Activated CD8-positive, alpha-beta T cell treated with anti-CD3 and anti-CD28 coated beads, Interleukin-2, amount 10 ng/mL, durations not matched to agents 7 days and 5 days (primary cell): ENCODE measurements around the gene NAPSA. TPM values are rescaled to one million over a fixed set of nuclear protein-coding genes. Genes with fewer than 3 reads are reported as not detected.
A peak's percentile ranks its signal among the peaks of the same experiment; 100 is the strongest.

Experiments
- ATAC-seq: fragments of 150-1000 bp; cut with Tn5 transposase; one replicate; pipeline ENCODE4 v1.10.0; 2021; ENCODE audit warnings: moderate library complexity
- CTCF ChIA-PET: fragments of 350-600 bp; sonication (Branson Sonifier 250); formaldehyde crosslinking; loops from one replicate; lab custom pipeline; 2021; ENCODE audit warnings: antibody characterized with exemption; lab: Charles Lee
- POLR2A ChIA-PET: fragments of 350-600 bp; sonication (Branson Sonifier 250); formaldehyde crosslinking; loops from one replicate; lab custom pipeline; 2021; ENCODE audit warnings: antibody characterized with exemption; lab: Charles Lee
- DNase-seq: peaks from one replicate; pipeline ENCODE4 v3.0.0-alpha.2; 2020
- H3K27ac Mint-ChIP-seq: one replicate; pipeline ENCODE4 v1.8.0; 2021; ENCODE audit warnings: mild to moderate bottlenecking, mixed read lengths
- H3K27me3 Mint-ChIP-seq: one replicate; pipeline ENCODE4 v1.8.0; 2021; ENCODE audit warnings: low read depth, mixed read lengths
- H3K36me3 Mint-ChIP-seq: one replicate; pipeline ENCODE4 v1.8.0; 2021; ENCODE audit warnings: low read depth, mixed read lengths
- H3K4me1 Mint-ChIP-seq: one replicate; pipeline ENCODE4 v1.8.0; 2021; ENCODE audit warnings: low read depth, mixed read lengths
- H3K4me3 Mint-ChIP-seq: one replicate; pipeline ENCODE4 v1.8.0; 2021; ENCODE audit warnings: mild to moderate bottlenecking, mixed read lengths
- H3K9me3 Mint-ChIP-seq: one replicate; pipeline ENCODE4 v1.8.0; 2022; ENCODE audit warnings: mixed read lengths; ENCODE audit not compliant: insufficient read depth
- total RNA-seq, 2 experiments: library from RNA; stranded (reverse); gene quantifications; one replicate each; pipeline ENCODE4 v1.2.3, GENCODE V29; 2021

The NAPSA gene
- total RNA-seq, 2 experiments from 2014 or later: 0.73 to 1.2 TPM

GRCh38 chr19:50371914-50372475 lies 6.6 kb upstream of the NAPSA start:
- no peaks in the 10 kb centered on the region for H3K27me3 Mint-ChIP-seq
- no peak for ATAC-seq
- DNase-seq: no peak
- H3K4me1 Mint-ChIP-seq: peaks cover 31% of the 10 kb centered on the region
- H3K9me3 Mint-ChIP-seq: no peaks in the 10 kb centered on the region
- H3K36me3 Mint-ChIP-seq: peaks cover 3% of the 10 kb centered on the region
- H3K4me3 Mint-ChIP-seq: no peak overlapping the region
- POLR2A ChIA-PET: no interaction called here
- H3K27ac Mint-ChIP-seq: no peak overlapping the region
- CTCF ChIA-PET: interaction anchor here (1.8 kb wide), 1 partner anchor 14 kb away, joined by 9 read pairs; no protein-coding TSS in a partner anchor

DNA sequence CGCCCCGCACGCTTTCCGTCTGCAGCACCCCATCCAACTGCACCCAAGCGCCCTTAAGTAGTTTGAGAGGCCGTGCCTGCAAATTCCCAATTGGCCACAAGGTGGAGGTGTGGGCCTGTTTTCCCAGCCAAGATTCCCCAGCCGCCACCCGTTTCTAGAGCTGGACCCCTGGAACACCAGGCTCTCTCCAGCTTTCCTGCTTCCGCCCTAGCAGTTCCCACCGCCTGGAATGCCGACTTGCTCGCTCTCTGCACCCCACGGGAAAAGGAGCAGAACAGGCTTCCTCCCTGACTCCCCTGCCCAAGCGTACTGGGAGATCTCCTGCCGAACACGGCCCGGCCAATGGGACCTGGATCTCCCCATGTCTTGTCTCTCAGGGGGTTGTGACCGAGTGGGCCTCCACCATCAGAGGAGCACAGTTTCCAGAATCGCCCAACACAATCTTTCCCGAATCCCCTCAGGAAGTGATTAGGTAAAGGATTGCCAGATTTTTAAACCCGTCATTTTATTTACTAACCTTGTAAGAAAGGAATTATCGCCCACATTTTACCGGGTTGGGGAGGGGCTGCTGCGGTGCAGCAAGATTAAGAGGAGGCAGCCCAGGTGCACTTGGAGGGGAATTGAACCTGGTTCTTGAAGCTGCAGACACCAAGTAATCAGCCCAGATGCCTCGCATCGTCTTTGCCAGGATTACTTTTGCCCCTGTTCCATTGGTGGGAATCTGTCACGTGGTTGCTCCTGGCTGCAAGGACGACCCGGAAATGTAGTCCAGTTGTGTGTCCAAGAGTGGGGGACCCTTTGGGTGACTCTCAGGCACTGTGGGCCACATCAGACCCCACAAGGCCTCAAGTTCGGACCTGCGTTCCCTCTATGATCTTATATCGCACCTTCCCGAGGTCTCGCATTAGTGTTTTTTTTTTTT lies 3.5 kb upstream of the NAPSA start:
- DNase-seq (peak; percentile 83), ATAC-seq (peak; percentile 72)
- Mint-ChIP-seq H3K36me3 (no peaks in the 10 kb centered on the region), H3K27me3 (no peaks in the 10 kb centered on the region), H3K9me3 (no peaks in the 10 kb centered on the region), H3K27ac (peak overlapping the region; percentile 85), H3K4me3 (peak overlapping the region; percentile 83), H3K4me1 (peaks cover 36% of the 10 kb centered on the region)
- CTCF ChIA-PET: interaction anchor here (0.9 to 3.1 kb wide), 13 partner anchors 9 to 553 kb away, joined by 3 to 35 read pairs (median 4); partner anchors contain the start of gene POLD1
- POLR2A ChIA-PET: interaction anchor here (1.0 to 1.4 kb wide), 2 partner anchors 15 to 46 kb away, joined by 3 to 4 read pairs; partner anchors contain the start of gene POLD1

DNA sequence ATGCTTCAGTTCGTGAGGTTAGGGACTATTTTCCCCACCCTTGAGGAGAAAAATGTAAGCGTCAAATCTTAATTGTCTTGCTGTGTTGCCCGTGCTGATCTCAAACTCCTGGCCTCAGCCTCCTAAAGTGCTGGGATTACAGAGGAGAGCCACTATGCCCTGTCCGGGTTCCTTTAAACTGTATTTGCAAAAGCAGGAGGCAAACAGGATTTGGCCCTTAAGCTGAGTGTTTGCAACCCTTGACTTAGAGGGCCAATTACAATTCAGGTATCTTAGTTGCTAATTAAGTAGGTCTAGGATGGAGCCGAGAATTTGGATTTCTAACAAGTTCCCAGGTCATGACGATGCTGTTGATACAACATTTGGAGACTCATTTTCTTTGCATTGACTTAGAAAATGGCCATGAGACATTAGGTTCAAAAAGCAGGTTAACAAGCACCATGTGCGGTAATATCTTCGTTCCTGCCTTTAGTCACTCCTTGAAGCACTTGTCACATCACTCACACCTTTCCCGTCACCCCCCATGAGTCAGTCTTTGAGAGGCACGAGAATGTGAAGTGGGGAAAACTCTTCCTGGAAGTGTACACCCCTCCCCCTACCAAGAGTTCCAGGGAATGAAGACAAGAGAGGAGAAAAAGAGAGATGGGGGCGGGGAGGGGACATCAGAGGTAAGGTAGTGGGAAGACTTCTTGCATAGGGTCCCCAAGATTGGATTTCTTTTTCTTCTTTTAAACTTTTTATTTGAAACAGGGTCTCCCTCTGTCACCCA lies 2.6 kb downstream of the NAPSA start:
- Mint-ChIP-seq H3K27ac (peak overlapping the region; percentile 72), H3K4me3 (no peak overlapping the region), H3K27me3 (no peaks in the 10 kb centered on the region), H3K4me1 (peaks cover 75% of the 10 kb centered on the region), H3K9me3 (no peaks in the 10 kb centered on the region), H3K36me3 (peaks cover 12% of the 10 kb centered on the region)
- POLR2A ChIA-PET: no interaction called here
- CTCF ChIA-PET: interaction anchor here (0.6 to 1.9 kb wide), 2 partner anchors 98 to 457 kb away, joined by 3 to 7 read pairs; no protein-coding TSS in a partner anchor
- ATAC-seq (no peak), DNase-seq (no peak)

DNA sequence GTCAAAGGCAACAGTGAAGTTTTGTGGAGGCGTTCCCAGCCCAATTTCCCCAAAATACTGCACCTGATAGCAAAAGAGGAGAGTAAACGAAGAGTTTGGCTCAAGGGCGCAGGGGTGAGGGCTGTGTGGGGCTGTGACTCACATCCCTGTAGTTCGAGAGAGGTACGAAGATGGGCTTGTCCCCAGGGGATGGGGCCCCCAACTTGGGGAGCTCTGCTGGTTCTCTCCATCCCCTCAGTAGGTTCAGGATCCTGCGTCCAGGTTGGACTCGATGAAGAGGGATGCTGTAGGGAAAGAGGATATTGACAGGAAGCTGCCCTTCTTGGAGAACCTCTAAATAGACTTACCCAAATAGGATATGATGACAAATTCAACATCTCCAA lies 3.4 kb downstream of the NAPSA start:
- Mint-ChIP-seq H3K4me3 (no peak overlapping the region), H3K27ac (no peak overlapping the region), H3K9me3 (no peaks in the 10 kb centered on the region), H3K36me3 (peaks cover 12% of the 10 kb centered on the region), H3K27me3 (no peaks in the 10 kb centered on the region), H3K4me1 (peaks cover 78% of the 10 kb centered on the region)
- no peak for ATAC-seq
- ChIA-PET CTCF (interaction anchor here (1.2 to 1.9 kb wide), 2 partner anchors 14 to 99 kb away, joined by 5 to 7 read pairs; partner anchors contain the start of gene NR1H2), POLR2A (no interaction called here)
- DNase-seq: no peak

- H3K4me3 Mint-ChIP-seq: no peak overlapping the region
- ChIA-PET CTCF (interaction anchor here (0.9 to 1.9 kb wide), 4 partner anchors 14 to 195 kb away, joined by 3 to 7 read pairs (median 6); partner anchors contain the start of gene NR1H2), POLR2A (interaction anchor here (0.5 kb wide), 1 partner anchor 147 kb away, joined by 3 read pairs; no protein-coding TSS in a partner anchor)
- ATAC-seq: no peak
- no peaks in the 10 kb centered on the region for H3K27me3 Mint-ChIP-seq
- H3K9me3 Mint-ChIP-seq: no peaks in the 10 kb centered on the region
- H3K4me1 Mint-ChIP-seq: peaks cover 80% of the 10 kb centered on the region
- DNase-seq: no peak
- H3K27ac Mint-ChIP-seq: no peak overlapping the region
- peaks cover 12% of the 10 kb centered on the region for H3K36me3 Mint-ChIP-seq
Measured at GRCh38 chr19:50361290-50362029, 4.0 kb downstream of the NAPSA start.

GRCh38 chr19:50359328-50359818 lies 6.1 kb downstream of the NAPSA start:
- ChIA-PET POLR2A (interaction anchor here (1.6 kb wide), 1 partner anchor 12 kb away, joined by 4 read pairs; no protein-coding TSS in a partner anchor), CTCF (interaction anchor here (0.8 kb wide), 1 partner anchor 9 kb away, joined by 3 read pairs; no protein-coding TSS in a partner anchor)
- DNase-seq: no peak
- Mint-ChIP-seq H3K4me3 (peak overlapping the region; percentile 5), H3K27me3 (peaks cover 2% of the 10 kb centered on the region), H3K36me3 (peaks cover 12% of the 10 kb centered on the region), H3K27ac (peak overlapping the region; percentile 95), H3K9me3 (no peaks in the 10 kb centered on the region), H3K4me1 (peaks cover 64% of the 10 kb centered on the region)
- ATAC-seq: no peak

DNA sequence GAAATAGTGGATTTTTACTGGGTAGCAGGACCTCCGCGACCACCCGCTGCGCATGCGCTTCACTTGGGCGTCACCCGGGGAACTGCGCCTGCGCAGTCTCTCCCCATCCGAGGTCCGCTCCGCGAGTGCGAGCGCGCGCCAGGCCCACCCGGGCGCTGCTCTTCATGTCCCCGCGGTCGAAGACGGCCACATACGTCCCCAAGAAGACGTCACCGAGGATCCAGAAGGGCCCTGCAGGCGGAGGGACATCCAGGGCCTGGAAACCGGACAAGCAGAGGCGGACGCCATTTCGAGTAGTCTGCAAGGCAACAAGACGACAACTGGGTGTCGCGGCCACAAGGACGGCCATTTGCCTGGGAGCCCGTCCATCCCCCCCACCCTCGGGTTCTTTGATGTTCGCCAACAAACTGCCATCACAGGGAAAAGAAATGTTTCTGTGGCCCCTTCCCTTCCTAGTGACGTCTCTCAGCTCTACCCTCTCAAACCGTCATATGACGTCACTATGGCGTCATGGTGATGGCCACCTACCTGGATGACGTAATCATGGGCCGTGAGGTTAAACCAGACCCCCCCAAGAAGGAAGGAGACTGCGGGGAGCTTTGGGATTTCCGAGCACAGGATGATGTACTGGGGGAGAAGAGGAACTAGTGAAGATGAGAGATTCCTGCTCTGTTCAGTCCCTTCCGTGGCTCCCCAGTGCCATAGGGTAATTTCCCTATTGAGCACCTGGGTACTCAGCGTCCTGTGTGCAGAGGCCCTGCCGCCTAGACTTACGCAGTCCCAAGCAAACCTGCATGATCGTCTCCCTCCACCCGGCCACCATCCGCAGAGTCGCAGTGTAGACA lies 6.7 kb downstream of the NAPSA start:
- DNase-seq: peak; percentile 77
- Mint-ChIP-seq H3K9me3 (no peaks in the 10 kb centered on the region), H3K36me3 (peaks cover 12% of the 10 kb centered on the region), H3K27me3 (peaks cover 2% of the 10 kb centered on the region), H3K27ac (peak overlapping the region; percentile 95), H3K4me3 (peak overlapping the region; percentile 86), H3K4me1 (peaks cover 58% of the 10 kb centered on the region)
- POLR2A ChIA-PET: interaction anchor here (1.6 to 1.7 kb wide), 2 partner anchors 11 to 27 kb away, joined by 4 read pairs; no protein-coding TSS in a partner anchor
- peak; percentile 40 for ATAC-seq
- CTCF ChIA-PET: interaction anchor here (1.0 to 2.3 kb wide), 10 partner anchors 8 to 197 kb away, joined by 3 to 27 read pairs (median 10); partner anchors contain the start of genes NR1H2 and POLD1

GRCh38 chr19:50357178-50358100 lies 8.0 kb downstream of the NAPSA start:
- ChIA-PET POLR2A (interaction anchor here (0.6 to 1.7 kb wide), 5 partner anchors 19 to 1707 kb away, joined by 3 to 7 read pairs (median 4); partner anchors contain the start of genes NR1H2 and POLD1), CTCF (interaction anchor here (0.6 to 2.3 kb wide), 34 partner anchors 8 to 746 kb away, joined by 3 to 27 read pairs (median 4); partner anchors contain the start of genes KCNC3, NR1H2 and POLD1)
- Mint-ChIP-seq H3K9me3 (no peaks in the 10 kb centered on the region), H3K36me3 (peaks cover 12% of the 10 kb centered on the region), H3K27me3 (peaks cover 4% of the 10 kb centered on the region), H3K27ac (peak overlapping the region; percentile 95), H3K4me3 (peak overlapping the region; percentile 86), H3K4me1 (peaks cover 47% of the 10 kb centered on the region)
- ATAC-seq (peak; percentile 86), DNase-seq (peak; percentile 89)

GRCh38 chr19:50356691-50357177 lies 8.7 kb downstream of the NAPSA start:
- peaks cover 12% of the 10 kb centered on the region for H3K36me3 Mint-ChIP-seq
- ChIA-PET POLR2A (interaction anchor here (1.0 to 1.7 kb wide), 3 partner anchors 25 to 122 kb away, joined by 4 to 7 read pairs (median 5); partner anchors contain the start of gene POLD1), CTCF (interaction anchor here (0.7 to 2.3 kb wide), 25 partner anchors 9 to 199 kb away, joined by 3 to 27 read pairs (median 6); partner anchors contain the start of genes KCNC3, NR1H2 and POLD1)
- H3K27me3 Mint-ChIP-seq: peaks cover 5% of the 10 kb centered on the region
- peaks cover 42% of the 10 kb centered on the region for H3K4me1 Mint-ChIP-seq
- ATAC-seq: no peak
- peak overlapping the region; percentile 95 for H3K27ac Mint-ChIP-seq
- no peak for DNase-seq
- no peaks in the 10 kb centered on the region for H3K9me3 Mint-ChIP-seq
- no peak overlapping the region for H3K4me3 Mint-ChIP-seq
